ENCODE measurements around the gene RPRML. TPM values are rescaled to one million over a fixed set of nuclear protein-coding genes. Genes with fewer than 3 reads are reported as not detected.

The RPRML gene
- total RNA-seq, 1 donor from 2014 or later = not detected

DNA sequence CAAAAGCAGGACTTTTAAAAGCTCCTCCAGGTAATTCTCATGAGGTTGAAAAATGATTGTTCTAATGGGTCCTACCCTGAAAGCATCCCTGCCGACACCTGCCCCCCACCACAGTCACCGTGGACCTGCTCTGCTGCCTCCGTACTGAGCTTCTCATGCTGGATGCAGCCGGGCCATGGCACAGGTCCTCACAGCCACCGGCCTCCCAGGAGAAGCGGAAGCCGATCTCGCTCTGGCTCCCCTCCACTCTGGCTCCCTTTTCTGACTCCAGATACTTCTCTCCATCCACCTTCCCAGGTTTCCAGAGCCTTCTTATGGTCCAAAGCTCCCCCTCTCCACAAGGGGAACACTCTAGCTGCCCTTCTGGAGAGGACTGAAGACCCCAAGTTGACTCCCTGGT is 10.2 kb downstream of the RPRML start:
- Mint-ChIP-seq H3K36me3 (ENCODE audit: low read depth) (peaks cover 12% of the 10 kb centered on the region), H3K4me1 (no peaks in the 10 kb centered on the region), H3K4me3 (no peak overlapping the region), H3K9me3 (no peaks in the 10 kb centered on the region), H3K27me3 (no peaks in the 10 kb centered on the region), H3K27ac (no peak overlapping the region)
- ChIA-PET CTCF (no interaction called here), POLR2A (no interaction called here)
- DNase-seq (no peak), ATAC-seq (ENCODE audit: low read depth) (no peak)
- TF ChIP-seq, protein P1, sequence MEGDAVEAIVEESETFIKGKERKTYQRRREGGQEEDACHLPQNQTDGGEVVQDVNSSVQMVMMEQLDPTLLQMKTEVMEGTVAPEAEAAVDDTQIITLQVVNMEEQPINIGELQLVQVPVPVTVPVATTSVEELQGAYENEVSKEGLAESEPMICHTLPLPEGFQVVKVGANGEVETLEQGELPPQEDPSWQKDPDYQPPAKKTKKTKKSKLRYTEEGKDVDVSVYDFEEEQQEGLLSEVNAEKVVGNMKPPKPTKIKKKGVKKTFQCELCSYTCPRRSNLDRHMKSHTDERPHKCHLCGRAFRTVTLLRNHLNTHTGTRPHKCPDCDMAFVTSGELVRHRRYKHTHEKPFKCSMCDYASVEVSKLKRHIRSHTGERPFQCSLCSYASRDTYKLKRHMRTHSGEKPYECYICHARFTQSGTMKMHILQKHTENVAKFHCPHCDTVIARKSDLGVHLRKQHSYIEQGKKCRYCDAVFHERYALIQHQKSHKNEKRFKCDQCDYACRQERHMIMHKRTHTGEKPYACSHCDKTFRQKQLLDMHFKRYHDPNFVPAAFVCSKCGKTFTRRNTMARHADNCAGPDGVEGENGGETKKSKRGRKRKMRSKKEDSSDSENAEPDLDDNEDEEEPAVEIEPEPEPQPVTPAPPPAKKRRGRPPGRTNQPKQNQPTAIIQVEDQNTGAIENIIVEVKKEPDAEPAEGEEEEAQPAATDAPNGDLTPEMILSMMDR (IDR thresholded peaks at IDR 0.05) = no peak
- intact Hi-C loops (cut with micrococcal nuclease) = no loop called here

DNA sequence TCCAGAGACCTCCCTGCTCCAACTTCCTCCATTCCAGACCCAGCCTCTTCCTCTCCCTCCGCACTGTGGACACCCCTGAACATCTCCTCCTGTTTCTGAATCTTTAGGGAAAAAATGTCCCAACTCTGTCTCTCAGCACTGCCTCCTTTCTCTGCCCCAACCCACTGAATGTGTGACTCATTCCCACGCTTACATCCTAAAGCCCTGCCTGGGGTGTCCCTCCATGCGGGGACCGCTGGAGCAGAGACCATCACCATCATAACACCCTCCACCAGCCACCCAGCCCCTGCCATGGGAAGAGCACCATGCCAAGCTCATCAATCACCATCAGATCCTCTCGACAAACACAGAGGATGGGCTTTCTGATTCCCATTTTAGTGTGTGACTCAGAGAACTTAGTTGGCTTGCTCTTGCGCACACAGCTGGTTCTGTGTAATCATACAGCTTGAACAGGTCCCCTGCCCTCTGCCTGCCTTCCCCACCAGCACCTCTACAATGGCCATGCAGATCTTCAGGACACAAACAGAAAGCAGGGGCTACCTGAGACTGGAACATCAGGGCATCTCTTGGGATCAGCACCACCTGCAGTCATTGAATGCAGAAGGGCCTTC is 10.7 kb downstream of the RPRML start:
- H3K27ac Mint-ChIP-seq = no peak overlapping the region
- no peak overlapping the region for H3K4me3 Mint-ChIP-seq
- POLR2A ChIA-PET = no interaction called here
- peaks cover 12% of the 10 kb centered on the region for H3K36me3 Mint-ChIP-seq (ENCODE audit: low read depth)
- CTCF ChIA-PET = no interaction called here
- no peaks in the 10 kb centered on the region for H3K4me1 Mint-ChIP-seq
- H3K9me3 Mint-ChIP-seq = no peaks in the 10 kb centered on the region
- no peaks in the 10 kb centered on the region for H3K27me3 Mint-ChIP-seq
- DNase-seq (no peak), ATAC-seq (ENCODE audit: low read depth) (no peak)
- TF ChIP-seq, protein P1 (IDR thresholded peaks at IDR 0.05) = no peak
- intact Hi-C loops (cut with micrococcal nuclease) = no loop called here

DNA sequence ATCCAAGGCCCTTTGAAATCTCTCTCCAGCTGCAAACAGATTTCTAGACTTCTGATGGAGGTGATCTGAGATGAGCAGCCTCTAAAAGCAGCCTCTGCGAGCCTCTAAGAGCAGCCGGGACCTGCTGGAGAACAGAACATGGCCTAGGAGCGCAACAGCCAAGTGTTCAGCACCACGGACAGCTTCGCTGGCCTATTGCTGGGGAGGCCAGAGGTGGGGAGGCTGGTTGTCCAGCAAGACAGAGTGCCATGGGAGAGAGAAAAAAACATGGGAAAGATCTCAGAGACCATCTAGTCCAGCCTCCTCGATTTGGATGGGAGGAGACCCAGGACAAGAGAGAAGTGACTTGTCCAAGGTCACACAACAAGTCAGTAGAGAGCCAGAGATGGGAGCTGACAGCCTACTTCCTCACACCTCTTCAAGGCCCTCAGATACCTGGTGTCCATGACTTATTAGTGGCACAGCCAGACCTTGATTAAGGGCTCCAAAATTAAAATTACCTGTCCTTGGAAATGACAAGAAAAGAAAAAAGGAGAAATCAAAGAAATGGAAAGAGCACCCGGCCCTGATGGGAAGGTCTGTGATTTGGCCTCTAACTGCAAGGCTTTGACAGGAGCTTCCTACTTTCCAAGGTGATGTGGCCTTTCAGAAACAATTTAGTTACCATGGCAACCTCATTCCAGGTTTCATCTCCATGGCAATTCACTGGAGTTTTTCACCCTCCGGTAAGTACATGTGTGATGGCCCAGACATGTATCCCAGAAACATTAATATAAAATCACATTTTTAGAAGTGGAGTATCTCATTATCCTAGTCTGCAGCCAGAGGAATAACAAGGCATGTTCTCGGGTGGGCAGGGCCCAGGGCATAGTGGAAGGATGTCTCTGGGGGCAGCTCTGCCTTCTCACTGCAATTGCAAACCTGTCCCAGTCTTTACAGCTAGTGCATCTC is 14.5 kb downstream of the RPRML start:
- H3K4me1 Mint-ChIP-seq = no peaks in the 10 kb centered on the region
- ChIA-PET POLR2A (no interaction called here), CTCF (interaction anchor here (0.7 kb wide), 1 partner anchor 21 kb away, joined by 3 read pairs; no protein-coding TSS in a partner anchor)
- DNase-seq = no peak
- H3K27me3 Mint-ChIP-seq = peaks cover 1% of the 10 kb centered on the region
- intact Hi-C loops (cut with micrococcal nuclease) = no loop called here
- TF ChIP-seq, protein P1 (IDR thresholded peaks at IDR 0.05) = no peak
- no peak overlapping the region for H3K27ac Mint-ChIP-seq
- no peak overlapping the region for H3K4me3 Mint-ChIP-seq
- H3K9me3 Mint-ChIP-seq = no peaks in the 10 kb centered on the region
- H3K36me3 Mint-ChIP-seq (ENCODE audit: low read depth) = peaks cover 18% of the 10 kb centered on the region
- no peak for ATAC-seq (ENCODE audit: low read depth)

DNA sequence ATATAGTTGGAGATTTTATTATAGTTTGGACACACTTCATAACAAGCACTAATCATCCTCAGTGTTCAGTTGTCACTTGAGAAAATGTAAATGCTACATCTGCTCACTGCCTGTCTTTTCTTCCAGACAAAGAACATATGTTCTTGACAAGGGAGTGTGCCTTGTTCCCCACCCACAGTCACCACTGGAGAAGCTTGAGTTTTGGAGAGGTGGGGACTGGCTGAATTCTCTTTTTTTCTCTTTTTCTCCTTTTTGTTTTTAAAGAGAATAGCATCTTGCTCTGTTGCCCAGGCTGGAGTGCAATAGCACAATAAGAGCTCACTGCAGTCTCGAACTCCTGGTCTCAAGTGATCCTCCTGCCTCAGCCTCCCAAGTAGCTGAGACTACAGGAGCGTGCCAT is 15.5 kb downstream of the RPRML start:
- H3K36me3 Mint-ChIP-seq (ENCODE audit: low read depth) = peaks cover 17% of the 10 kb centered on the region
- ATAC-seq (ENCODE audit: low read depth) (no peak), DNase-seq (no peak)
- peaks cover 6% of the 10 kb centered on the region for H3K27me3 Mint-ChIP-seq
- no peaks in the 10 kb centered on the region for H3K9me3 Mint-ChIP-seq
- ChIA-PET POLR2A (no interaction called here), CTCF (interaction anchor here (0.7 kb wide), 1 partner anchor 20 kb away, joined by 3 read pairs; no protein-coding TSS in a partner anchor)
- no peak overlapping the region for H3K27ac Mint-ChIP-seq
- H3K4me1 Mint-ChIP-seq = no peaks in the 10 kb centered on the region
- H3K4me3 Mint-ChIP-seq = no peak overlapping the region
- intact Hi-C loops (cut with micrococcal nuclease) = no loop called here
- TF ChIP-seq, protein P1 (IDR thresholded peaks at IDR 0.05) = no peak

DNA sequence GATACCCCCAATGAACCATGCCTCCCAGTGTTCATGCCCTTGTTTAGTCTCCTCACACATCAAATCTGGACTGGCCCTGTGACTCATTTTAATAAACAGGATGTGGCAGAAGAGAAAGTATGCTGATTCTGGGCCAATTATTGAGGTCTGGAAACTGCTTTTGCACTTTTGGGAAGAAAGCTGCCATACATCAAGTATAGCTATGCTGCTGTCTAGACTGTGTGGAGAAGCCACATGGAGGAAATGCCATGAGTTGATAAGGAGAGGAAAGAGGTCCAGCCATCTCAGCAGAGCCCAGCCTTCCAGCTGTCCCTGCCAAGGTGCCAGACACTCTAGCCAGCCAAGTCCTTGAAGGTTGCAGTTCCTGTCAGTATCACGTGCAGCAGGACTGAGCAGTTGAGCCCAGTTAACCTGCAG is 16.7 kb downstream of the RPRML start:
- no peak overlapping the region for H3K4me3 Mint-ChIP-seq
- TF ChIP-seq, protein P1 (IDR thresholded peaks at IDR 0.05) = no peak

More for the DNA sequence above, 16.7 kb downstream of the RPRML start:
- Mint-ChIP-seq H3K36me3 (ENCODE audit: low read depth) (peaks cover 11% of the 10 kb centered on the region), H3K27ac (no peak overlapping the region), H3K9me3 (no peaks in the 10 kb centered on the region), H3K4me1 (no peaks in the 10 kb centered on the region), H3K27me3 (peaks cover 6% of the 10 kb centered on the region)
- CTCF ChIA-PET = no interaction called here
- no peak for DNase-seq
- no peak for ATAC-seq (ENCODE audit: low read depth)
- intact Hi-C loops (cut with micrococcal nuclease) = no loop called here
- POLR2A ChIA-PET = no interaction called here
